Choroid plexus epithelial cell (primary cell): ENCODE results near the gene ARV1.

Experiments
- DNase-seq: peaks from one replicate; pipeline ENCODE4 v3.0.0-alpha.2; 2010; ENCODE audit warnings: low read depth
- H3K4me3 ChIP-seq: 2 replicates; pipeline ENCODE4 v1.5.1; 2011; ENCODE audit warnings: low read depth, mild to moderate bottlenecking, control low read depth, low read length, moderate library complexity
- CTCF ChIP-seq: conservative IDR thresholded peaks from 2 replicates; pipeline ENCODE4 v1.5.1; 2011; ENCODE audit warnings: low read depth, mild to moderate bottlenecking, control low read depth, inconsistent platforms, low read length, moderate library complexity

Gene ARV1

GRCh38 chr1:231049121-231049979 is 70.5 kb downstream of the ARV1 start:
- H3K4me3 ChIP-seq, result no peak overlapping the region
- no peak for TF ChIP-seq CTCF
- DNase-seq, result no peak
